VCaP (cell line): ENCODE results near the gene POMGNT1.

Experiments used
- H3K27ac ChIP-seq: fragments of 450-650 bp; 2 replicates; pipeline ENCODE4 v1.5.1; 2017
- TF ChIP-seq, protein P1 (sequence below): fragments of 450-650 bp; conservative IDR thresholded peaks from 2 replicates; pipeline ENCODE4 v1.5.1; 2017; ENCODE audit warnings: mild to moderate bottlenecking, moderate library complexity

POMGNT1 gene

DNA sequence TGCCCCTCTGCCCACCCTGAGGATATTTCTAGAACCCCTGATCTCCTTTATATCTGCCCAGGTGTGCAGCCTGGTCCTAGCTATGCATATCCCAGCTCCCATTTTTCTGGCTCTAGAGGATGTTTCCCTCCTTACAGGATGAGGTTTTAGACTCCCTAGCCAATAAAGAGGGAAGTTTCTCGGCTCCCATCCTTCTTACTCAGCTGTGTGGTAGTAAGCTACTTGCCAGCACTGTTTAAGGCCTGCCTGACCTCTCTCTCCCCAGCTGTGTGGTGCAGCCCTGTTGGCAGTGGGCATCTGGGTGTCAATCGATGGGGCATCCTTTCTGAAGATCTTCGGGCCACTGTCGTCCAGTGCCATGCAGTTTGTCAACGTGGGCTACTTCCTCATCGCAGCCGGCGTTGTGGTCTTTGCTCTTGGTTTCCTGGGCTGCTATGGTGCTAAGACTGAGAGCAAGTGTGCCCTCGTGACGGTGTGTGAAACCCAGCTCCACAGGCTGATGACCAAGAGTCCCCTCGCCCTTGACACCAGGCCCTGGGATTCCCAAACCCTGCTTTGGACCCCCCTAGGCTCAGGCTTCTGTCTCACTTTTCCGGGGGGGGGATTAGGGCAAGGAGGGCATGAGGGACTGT is 14.2 kb downstream of the POMGNT1 start:
- peak overlapping the region; percentile 98 for H3K27ac ChIP-seq
- TF ChIP-seq, protein P1, sequence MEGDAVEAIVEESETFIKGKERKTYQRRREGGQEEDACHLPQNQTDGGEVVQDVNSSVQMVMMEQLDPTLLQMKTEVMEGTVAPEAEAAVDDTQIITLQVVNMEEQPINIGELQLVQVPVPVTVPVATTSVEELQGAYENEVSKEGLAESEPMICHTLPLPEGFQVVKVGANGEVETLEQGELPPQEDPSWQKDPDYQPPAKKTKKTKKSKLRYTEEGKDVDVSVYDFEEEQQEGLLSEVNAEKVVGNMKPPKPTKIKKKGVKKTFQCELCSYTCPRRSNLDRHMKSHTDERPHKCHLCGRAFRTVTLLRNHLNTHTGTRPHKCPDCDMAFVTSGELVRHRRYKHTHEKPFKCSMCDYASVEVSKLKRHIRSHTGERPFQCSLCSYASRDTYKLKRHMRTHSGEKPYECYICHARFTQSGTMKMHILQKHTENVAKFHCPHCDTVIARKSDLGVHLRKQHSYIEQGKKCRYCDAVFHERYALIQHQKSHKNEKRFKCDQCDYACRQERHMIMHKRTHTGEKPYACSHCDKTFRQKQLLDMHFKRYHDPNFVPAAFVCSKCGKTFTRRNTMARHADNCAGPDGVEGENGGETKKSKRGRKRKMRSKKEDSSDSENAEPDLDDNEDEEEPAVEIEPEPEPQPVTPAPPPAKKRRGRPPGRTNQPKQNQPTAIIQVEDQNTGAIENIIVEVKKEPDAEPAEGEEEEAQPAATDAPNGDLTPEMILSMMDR, result no peak

DNA sequence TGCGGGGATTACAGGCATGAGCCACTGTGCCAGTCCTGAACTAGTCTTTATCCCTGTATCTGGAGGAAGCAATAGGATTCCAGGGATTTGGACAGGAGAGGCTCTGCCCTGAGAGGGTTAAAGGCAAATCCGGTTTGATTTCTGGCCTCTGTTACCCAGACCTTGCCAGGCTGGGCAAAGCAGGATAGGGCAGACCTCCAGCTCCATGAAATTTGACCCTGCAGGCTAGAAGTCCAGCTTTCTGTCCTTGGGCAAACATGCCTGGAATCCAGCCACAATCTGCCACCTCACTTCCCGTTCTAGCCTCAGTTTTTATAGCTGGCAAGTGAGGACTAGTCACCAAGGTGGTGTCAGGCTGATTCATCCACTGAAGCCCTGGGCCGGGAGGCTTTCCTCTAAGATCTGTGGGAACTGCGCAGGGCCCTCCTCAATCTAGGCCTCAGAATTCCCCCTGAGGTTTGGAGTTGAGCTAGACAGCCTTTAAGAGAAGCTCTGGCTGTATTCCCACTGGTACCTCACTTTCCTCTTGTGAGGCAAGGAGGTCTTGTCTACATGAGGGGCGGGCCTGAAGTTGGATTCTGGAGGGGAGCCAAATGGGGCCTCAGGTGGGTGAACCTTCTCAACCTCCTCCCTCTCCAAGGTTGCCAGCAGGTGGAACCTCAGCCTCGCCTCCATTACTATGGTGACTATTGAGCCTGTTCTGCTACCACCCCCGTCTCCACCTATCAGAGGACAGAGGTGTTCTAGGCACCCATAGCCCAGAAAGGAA is 15.0 kb downstream of the POMGNT1 start:
- H3K27ac ChIP-seq, result peak overlapping the region; percentile 98
- TF ChIP-seq, protein P1, result no peak

DNA sequence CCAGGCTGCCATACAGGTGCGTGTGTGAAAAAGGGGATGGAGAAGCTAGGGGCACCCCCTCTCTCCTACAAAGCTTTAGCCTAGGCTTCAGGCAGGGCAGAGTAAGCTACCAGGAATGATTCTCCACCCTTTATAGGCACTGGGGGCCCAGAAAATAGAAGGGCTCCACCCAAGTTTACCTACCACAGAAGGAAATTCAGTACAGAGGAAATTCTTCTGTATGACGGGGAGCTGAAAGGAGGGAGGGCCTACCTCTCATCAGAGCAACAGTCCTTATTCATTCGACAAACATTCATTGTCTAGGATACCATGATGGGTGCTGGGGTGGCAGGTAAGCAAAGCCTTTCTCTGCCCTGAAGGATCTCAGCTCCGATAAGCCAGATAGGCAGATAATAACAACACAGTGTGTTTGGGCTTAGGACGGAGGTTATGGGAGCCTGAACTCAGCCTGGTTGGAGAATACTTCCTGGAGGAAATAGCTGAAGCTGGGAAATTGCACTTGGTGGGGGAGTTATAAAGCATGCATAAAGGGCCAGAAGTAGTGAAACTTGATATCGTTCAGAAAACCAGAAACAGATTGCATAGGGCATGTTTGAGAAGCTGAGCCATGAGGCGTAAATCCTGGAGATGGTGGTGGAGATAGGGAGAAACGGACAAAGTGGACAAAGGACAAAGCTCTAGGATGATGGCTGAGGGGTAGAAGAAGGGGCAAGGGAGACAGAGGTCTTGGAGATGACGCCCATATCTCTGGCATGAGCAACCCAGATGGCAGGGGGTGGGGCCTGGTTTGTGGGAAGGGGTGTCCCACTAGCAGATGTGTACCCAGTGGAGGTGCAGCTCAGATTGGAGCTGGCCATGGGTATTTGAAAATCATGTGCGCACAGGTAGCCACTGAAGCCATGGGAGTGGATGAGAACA is 16.6 kb downstream of the POMGNT1 start:
- TF ChIP-seq, protein P1, result no peak
- peak overlapping the region; percentile 98 for H3K27ac ChIP-seq

DNA sequence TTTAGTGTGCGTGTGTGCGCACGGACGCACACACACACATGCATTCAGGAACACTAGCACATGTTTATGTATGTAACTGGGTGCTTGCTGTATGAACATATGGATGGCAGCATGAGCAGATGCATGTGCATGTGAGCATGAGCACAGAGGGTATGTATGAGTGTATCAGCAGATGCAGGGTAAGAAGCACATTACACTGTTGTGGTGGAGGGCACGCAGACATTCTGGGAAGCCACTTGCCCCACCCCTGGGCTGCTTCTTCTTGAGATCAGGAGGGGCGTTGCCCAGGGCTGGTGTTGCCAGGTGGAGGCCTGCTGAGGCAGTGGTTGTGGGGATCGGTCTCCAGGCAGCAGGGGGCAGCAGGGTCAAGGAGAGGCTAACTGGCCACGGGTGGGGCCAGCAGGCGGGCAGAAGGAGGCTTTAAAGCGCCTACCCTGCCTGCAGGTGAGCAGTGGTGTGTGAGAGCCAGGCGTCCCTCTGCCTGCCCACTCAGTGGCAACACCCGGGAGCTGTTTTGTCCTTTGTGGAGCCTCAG is 18.1 kb downstream of the POMGNT1 start:
- H3K27ac ChIP-seq, result peak overlapping the region; percentile 98
- TF ChIP-seq, protein P1, result no peak

DNA sequence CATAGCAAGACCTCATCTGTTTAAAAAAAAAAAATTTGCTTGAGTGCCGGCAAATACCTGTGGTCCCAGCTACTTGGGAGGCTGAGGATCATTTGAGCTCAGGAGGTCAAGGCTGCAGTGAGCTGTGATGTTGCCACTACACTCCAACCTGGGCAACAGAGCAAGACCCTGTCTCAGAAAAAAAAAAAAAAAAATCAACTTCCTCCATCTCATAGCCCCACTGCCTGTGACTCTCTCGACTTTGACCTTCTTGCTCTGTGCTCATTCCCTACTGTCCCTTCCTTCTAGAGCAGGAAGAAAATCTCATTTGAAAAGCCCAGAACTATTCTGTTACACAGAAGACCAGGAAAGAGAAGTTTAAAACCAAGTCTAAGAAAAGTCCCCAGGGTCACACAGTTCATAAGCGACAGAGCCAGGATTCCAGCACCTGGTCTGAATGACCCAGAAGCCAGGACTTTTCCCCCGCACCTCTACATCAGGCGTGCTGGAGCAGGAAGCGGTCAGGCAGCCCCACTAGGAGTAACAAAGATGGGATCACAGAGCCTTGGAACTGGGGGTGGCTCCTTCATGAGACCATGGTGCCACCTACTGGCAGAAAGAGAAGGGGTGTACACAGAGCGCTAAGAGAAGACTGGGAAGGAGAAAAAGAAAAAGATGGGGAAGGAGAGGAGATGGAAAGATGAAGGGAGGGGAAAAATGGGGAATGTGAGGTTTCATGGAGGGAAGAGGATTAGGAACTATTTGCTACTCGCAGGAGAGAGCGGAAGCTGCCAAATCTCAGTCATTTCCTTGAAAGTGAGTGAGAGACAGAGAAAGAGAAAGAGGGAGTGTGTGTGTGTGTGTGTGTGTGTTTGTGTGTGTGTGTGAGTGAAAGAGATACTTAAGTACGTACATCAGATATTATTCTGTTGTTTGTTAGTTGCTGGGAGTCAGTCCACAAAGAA is 18.8 kb downstream of the POMGNT1 start:
- H3K27ac ChIP-seq, result peak overlapping the region; percentile 98
- TF ChIP-seq, protein P1, result peak; percentile 93

DNA sequence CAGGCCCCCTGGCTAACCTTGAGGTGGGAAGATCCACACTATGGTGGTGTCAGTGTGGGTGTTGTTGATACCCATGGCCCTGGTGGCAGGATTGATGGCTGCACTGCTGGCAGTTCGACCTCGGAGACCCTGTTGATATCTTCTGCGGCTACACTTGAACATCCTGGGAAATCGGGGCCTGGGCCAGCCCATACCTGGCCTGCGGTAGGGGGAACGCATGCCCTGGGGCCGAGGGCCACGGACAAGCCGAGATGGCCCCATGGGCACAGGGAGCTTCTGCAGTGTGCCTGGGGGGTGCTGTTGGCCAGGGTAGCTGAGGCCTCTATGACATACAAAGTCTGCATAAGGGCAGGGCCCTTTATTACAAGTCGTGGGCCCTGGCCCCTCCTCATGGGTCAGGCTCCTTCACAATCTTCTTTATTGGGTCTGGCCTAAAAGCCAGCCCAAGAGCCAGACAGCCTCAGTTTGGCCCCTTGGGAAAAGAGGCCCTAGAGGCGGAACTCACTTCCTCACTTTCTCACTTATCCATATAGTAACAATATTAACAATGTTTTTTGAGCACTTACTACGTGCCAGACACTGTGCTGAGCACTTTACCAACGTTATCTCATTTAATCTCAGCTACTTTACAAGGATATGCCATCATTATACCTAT is 21.9 kb downstream of the POMGNT1 start, which contains the start of gene P3R3URF:
TSS of gene P3R3URF (minus strand) at position 278 of the 655 bp plus-strand sequence. CDS start at position 261, 17 bp downstream.
- H3K27ac ChIP-seq, result no peak within 1 kb of the TSS
- TF ChIP-seq, protein P1, result no peak
